Lower leg skin (tissue), 4 donors: ENCODE results near the gene PCSK5. TPM values are rescaled to one million over a fixed set of nuclear protein-coding genes. Genes with fewer than 3 reads are reported as not detected.
"Not testable (repeated sequence)": the region's sequence is repeated elsewhere in the genome, so short reads cannot be mapped to it uniquely, and the experiment has no call there.

Experiments used
- DNase-seq, 2 donors: peaks; one replicate each; pipeline ENCODE4 v3.0.0-alpha.2; 2019; ENCODE audit warnings: low spot score in 2 of 2
- H3K4me3 ChIP-seq: fragments of 200-600 bp; sonication (generic); 2 replicates; pipeline ENCODE4 v1.5.1; 2017; ENCODE audit warnings: mild to moderate bottlenecking, low read depth; ENCODE audit not compliant: poor library complexity, severe bottlenecking
- CTCF ChIP-seq, 3 donors: fragments of 450-650 bp; IDR thresholded peaks; one replicate each; pipeline ENCODE4 v1.5.1; 2016; ENCODE audit warnings: antibody characterized with exemption in 3 of 3, mild to moderate bottlenecking in 3 of 3, moderate library complexity in 2 of 3
- POLR2A ChIP-seq, 2 donors: fragments of 450-650 bp; IDR thresholded peaks; one replicate each; pipeline ENCODE4 v1.6.1; 2016 to 2017; ENCODE audit warnings: antibody characterized with exemption in 2 of 2, mild to moderate bottlenecking in 1 of 2, moderate library complexity in 1 of 2
- WGBS, 2 donors: methylation state at CpG; one replicate each; pipeline ENCODE4 v1.1.5; 2018; 5-methylcytosine and 5-hydroxymethylcytosine counted together
- intact Hi-C: fragments of 100-400 bp; cut with DNase I; formaldehyde crosslinking; loops from one replicate; pipeline ENCODE4 v1.15.0; 2023; ENCODE audit warnings: low total_unique reads
- total RNA-seq, 4 donors: library from RNA; depleted of rRNA; stranded (reverse); fragments of >200 nt; gene quantifications; one replicate each; pipeline ENCODE4 v1.1.0, GENCODE V29; 2016

PCSK5 gene
- total RNA-seq, 4 donors from 2014 or later, result 6.4 to 10.8 (median 9.7) TPM

GRCh38 chr9:75894566-75894965 lies 4.1 kb downstream of the PCSK5 start:
- DNase-seq, result no peak
- intact Hi-C loops, result no loop called here
- 86 to 90% methylated on average over 3 of the region's 3 CpGs for WGBS, 2 donors

GRCh38 chr9:75895112-75895511 lies 4.6 kb downstream of the PCSK5 start:
- H3K4me3 ChIP-seq, result no peak overlapping the region
- TF ChIP-seq CTCF (IDR thresholded peaks at IDR 0.05), result no peak
- no peak for TF ChIP-seq POLR2A (IDR thresholded peaks at IDR 0.05)
- WGBS, 2 donors, result 92 to 93% methylated on average over 3 of the region's 3 CpGs
- DNase-seq, result no peak
- intact Hi-C loops, result no loop called here

More at GRCh38 chr9:75894566-75894965, 4.1 kb downstream of the PCSK5 start:
- no peak for TF ChIP-seq POLR2A (IDR thresholded peaks at IDR 0.05)
- TF ChIP-seq CTCF (IDR thresholded peaks at IDR 0.05), result no peak
- no peak overlapping the region for H3K4me3 ChIP-seq

GRCh38 chr9:75896193-75896592 lies 5.7 kb downstream of the PCSK5 start:
- TF ChIP-seq POLR2A (IDR thresholded peaks at IDR 0.05), result no peak
- TF ChIP-seq CTCF (IDR thresholded peaks at IDR 0.05), result no peak
- intact Hi-C loops, result no loop called here
- no peak overlapping the region for H3K4me3 ChIP-seq
- WGBS, 2 donors, result 71 to 79% methylated on average over 3 of the region's 3 CpGs
- DNase-seq, result no peak

- DNase-seq, intact Hi-C loops, H3K4me3 ChIP-seq: not testable (repeated sequence)
- WGBS, 2 donors, result 80 to 81% methylated on average over 7 of the region's 7 CpGs
These were observed 10.5 kb downstream of the PCSK5 start for GRCh38 chr9:75900893-75901524.

GRCh38 chr9:75903785-75904360 lies 13.4 kb downstream of the PCSK5 start:
- WGBS, 2 donors, result 58 to 61% methylated on average over 5 of the region's 5 CpGs
- DNase-seq, result no peak
- no peak for TF ChIP-seq POLR2A (IDR thresholded peaks at IDR 0.05)
- no peak for TF ChIP-seq CTCF (IDR thresholded peaks at IDR 0.05)
- H3K4me3 ChIP-seq, result no peak overlapping the region
- intact Hi-C loops, result no loop called here

GRCh38 chr9:75904364-75904763 lies 13.9 kb downstream of the PCSK5 start:
- intact Hi-C loops, result no loop called here
- TF ChIP-seq CTCF (IDR thresholded peaks at IDR 0.05) (no peak), POLR2A (IDR thresholded peaks at IDR 0.05) (no peak)
- H3K4me3 ChIP-seq, result no peak overlapping the region
- no peak for DNase-seq
